A673 (cell line): ENCODE measurements around the gene UNC5A.

Experiments
- EZH2 ChIP-seq: fragments of 200-600 bp; sonication (generic); IDR thresholded peaks from 2 replicates; pipeline ENCODE4 v1.6.1; 2017; ENCODE audit warnings: borderline replicate concordance, low read depth, mild to moderate bottlenecking, mixed read lengths, antibody characterized with exemption, low read length; ENCODE audit not compliant: poor library complexity, severe bottlenecking
- TF ChIP-seq, protein P1 (sequence below): fragments of 300-800, 200-600 bp; sonication (generic); conservative IDR thresholded peaks from 2 replicates; pipeline ENCODE4 v1.5.1; 2017; ENCODE audit warnings: low read depth, mild to moderate bottlenecking, antibody characterized with exemption, low read length, moderate library complexity, mixed read lengths

DNA sequence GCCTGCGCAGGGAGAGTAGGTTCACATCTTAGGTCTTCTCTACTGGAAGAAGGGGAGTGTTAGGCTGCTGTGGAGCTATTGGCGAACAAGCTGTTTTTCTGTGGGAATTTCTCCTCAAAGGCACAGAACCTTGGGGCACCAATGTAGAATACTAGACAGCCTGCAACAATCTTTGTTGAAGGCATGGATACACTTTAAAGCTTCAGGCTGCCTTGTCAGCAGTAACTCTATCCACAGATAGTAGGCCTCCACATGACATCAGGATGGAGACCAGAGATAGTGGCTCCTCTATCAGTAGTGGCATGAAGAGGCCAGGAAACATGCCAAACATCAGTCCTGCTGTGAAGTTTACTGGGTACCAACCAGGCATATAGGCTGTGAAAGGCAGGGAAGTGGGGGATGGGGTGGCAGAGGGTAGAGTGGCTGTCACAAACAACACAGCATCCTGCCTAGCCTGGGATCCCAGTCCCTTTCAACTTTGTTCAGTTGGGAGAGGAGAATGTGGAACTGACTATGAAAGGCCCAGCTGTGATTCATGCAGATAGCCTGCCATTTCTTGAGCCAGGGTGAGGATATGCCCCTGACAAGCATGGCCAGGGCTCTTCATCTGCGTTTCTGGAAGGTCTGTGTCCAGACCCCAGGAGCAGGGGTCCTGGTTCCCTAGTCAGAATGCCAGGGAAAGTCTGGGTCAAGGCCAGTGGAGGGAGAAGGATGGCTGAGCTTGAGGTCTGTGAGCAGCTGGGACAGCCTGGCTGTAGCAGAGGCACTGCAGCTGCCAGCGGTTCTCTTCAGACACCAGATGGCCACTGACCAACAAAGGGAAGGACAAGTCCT lies 89.8 kb downstream of the UNC5A start:
- TF ChIP-seq, protein P1, sequence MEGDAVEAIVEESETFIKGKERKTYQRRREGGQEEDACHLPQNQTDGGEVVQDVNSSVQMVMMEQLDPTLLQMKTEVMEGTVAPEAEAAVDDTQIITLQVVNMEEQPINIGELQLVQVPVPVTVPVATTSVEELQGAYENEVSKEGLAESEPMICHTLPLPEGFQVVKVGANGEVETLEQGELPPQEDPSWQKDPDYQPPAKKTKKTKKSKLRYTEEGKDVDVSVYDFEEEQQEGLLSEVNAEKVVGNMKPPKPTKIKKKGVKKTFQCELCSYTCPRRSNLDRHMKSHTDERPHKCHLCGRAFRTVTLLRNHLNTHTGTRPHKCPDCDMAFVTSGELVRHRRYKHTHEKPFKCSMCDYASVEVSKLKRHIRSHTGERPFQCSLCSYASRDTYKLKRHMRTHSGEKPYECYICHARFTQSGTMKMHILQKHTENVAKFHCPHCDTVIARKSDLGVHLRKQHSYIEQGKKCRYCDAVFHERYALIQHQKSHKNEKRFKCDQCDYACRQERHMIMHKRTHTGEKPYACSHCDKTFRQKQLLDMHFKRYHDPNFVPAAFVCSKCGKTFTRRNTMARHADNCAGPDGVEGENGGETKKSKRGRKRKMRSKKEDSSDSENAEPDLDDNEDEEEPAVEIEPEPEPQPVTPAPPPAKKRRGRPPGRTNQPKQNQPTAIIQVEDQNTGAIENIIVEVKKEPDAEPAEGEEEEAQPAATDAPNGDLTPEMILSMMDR: no peak
- no peak for TF ChIP-seq EZH2
